ENCODE measurements around the gene ZDHHC14.

Gene ZDHHC14

DNA sequence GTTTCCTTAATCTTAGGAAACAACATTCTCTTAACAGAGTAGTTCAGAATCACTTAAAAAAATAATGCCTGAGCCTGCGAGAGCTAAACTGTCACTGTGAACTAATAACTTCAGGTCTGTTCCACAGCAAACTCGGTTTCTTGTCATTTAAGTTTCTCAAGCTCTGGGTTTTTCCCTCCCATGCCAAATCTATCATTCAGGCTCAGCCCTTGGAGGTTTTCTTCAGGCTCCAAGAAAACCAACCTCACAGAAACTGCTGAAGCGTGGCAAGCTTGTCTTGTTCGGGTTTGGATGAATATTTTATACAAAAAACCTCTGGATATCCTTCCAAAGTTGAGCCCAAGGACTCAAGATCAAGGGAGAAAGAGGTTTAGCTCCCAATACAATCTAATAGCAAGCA, 342.4 kb downstream of the ZDHHC14 start:
- Histone ChIP-seq H3K79me2 (ENCODE audit: insufficient read depth, low read length) (no peaks in the 10 kb centered on the region), H4K20me1 (ENCODE audit: low read depth, low read length) (no peaks in the 10 kb centered on the region), H3K9me3 (ENCODE audit: insufficient read depth, low read length) (no peaks in the 10 kb centered on the region), H3F3A (ENCODE audit: insufficient read depth) (no peaks in the 10 kb centered on the region), H3K4me3 (ENCODE audit: insufficient read depth, low read length, poor library complexity, severe bottlenecking) (no peak overlapping the region), H3K27me3 (ENCODE audit: low read length) (no peaks in the 10 kb centered on the region), H3K36me3 (ENCODE audit: low read length) (no peaks in the 10 kb centered on the region), H3K4me2 (ENCODE audit: low read depth, low read length, poor library complexity, severe bottlenecking) (no peak overlapping the region), H3K27ac (ENCODE audit: low read depth, low read length) (no peak overlapping the region), H2AFZ (ENCODE audit: low read depth, low read length, severe bottlenecking) (no peak overlapping the region), H3K9me2 (replicated peaks; ENCODE audit: insufficient read depth, low read length) (no peaks in the 10 kb centered on the region), H3K9ac (ENCODE audit: low read length) (no peak overlapping the region)
- no peak for TF ChIP-seq EZH2phosphoT487 (conservative IDR thresholded peaks at IDR 0.05; ENCODE audit: low read length)
- TF ChIP-seq, protein P1, sequence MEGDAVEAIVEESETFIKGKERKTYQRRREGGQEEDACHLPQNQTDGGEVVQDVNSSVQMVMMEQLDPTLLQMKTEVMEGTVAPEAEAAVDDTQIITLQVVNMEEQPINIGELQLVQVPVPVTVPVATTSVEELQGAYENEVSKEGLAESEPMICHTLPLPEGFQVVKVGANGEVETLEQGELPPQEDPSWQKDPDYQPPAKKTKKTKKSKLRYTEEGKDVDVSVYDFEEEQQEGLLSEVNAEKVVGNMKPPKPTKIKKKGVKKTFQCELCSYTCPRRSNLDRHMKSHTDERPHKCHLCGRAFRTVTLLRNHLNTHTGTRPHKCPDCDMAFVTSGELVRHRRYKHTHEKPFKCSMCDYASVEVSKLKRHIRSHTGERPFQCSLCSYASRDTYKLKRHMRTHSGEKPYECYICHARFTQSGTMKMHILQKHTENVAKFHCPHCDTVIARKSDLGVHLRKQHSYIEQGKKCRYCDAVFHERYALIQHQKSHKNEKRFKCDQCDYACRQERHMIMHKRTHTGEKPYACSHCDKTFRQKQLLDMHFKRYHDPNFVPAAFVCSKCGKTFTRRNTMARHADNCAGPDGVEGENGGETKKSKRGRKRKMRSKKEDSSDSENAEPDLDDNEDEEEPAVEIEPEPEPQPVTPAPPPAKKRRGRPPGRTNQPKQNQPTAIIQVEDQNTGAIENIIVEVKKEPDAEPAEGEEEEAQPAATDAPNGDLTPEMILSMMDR (IDR thresholded peaks at IDR 0.05; ENCODE audit: insufficient read depth, low read length, poor library complexity, severe bottlenecking): no peak

DNA sequence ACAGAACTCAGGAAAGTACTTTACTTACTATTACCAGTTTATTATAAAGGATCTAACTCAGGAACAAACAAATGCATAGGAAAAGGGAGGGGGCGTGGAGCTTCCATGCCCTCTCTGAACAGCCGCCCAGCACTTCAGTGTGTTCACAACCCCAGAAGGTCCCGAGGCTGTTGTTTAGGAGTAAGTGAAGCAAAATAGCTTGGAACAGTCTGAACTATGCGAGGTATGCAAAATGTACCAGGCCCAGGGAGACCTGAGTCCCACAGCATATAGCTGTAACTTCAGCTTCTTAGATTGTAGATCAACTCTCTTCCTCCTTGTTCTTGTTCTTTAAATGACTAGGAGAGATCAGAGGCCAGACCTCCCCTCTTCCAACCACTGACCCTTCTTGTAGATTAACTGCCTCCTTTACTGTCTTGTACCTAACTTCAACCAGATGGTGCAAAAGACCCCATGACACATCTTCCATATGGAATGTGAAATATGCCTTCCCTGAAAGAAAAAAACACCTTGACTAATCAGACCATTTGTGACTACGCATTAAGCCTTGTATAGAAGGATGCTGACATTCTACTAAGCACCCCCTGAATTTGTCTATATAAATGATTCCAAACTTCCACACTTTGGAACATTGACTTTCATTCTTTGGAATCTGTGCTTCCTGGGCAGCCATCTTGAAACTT, 343.3 kb downstream of the ZDHHC14 start:
- Histone ChIP-seq H2AFZ (ENCODE audit: low read depth, low read length, severe bottlenecking) (no peak overlapping the region), H3K9me3 (ENCODE audit: insufficient read depth, low read length) (no peaks in the 10 kb centered on the region), H3K9me2 (replicated peaks; ENCODE audit: insufficient read depth, low read length) (no peaks in the 10 kb centered on the region), H3K4me2 (ENCODE audit: low read depth, low read length, poor library complexity, severe bottlenecking) (no peak overlapping the region), H3K27ac (ENCODE audit: low read depth, low read length) (no peak overlapping the region), H3F3A (ENCODE audit: insufficient read depth) (no peaks in the 10 kb centered on the region), H3K4me3 (ENCODE audit: insufficient read depth, low read length, poor library complexity, severe bottlenecking) (no peak overlapping the region), H3K79me2 (ENCODE audit: insufficient read depth, low read length) (no peaks in the 10 kb centered on the region), H3K36me3 (ENCODE audit: low read length) (no peaks in the 10 kb centered on the region), H4K20me1 (ENCODE audit: low read depth, low read length) (no peaks in the 10 kb centered on the region), H3K27me3 (ENCODE audit: low read length) (no peaks in the 10 kb centered on the region), H3K9ac (ENCODE audit: low read length) (no peak overlapping the region)
- no peak for TF ChIP-seq EZH2phosphoT487 (conservative IDR thresholded peaks at IDR 0.05; ENCODE audit: low read length)
- TF ChIP-seq, protein P1 (IDR thresholded peaks at IDR 0.05; ENCODE audit: insufficient read depth, low read length, poor library complexity, severe bottlenecking): no peak

GRCh38 chr6:157724960-157725741, 344.2 kb downstream of the ZDHHC14 start:
- no peak overlapping the region for H3K4me2 ChIP-seq (ENCODE audit: low read depth, low read length, poor library complexity, severe bottlenecking)
- H4K20me1 ChIP-seq (ENCODE audit: low read depth, low read length): no peaks in the 10 kb centered on the region
- H3K9me2 ChIP-seq (replicated peaks; ENCODE audit: insufficient read depth, low read length): no peaks in the 10 kb centered on the region
- no peak overlapping the region for H3K4me3 ChIP-seq (ENCODE audit: insufficient read depth, low read length, poor library complexity, severe bottlenecking)
- no peaks in the 10 kb centered on the region for H3K36me3 ChIP-seq (ENCODE audit: low read length)
- no peak overlapping the region for H3K9ac ChIP-seq (ENCODE audit: low read length)
- no peak for TF ChIP-seq EZH2phosphoT487 (conservative IDR thresholded peaks at IDR 0.05; ENCODE audit: low read length)
- TF ChIP-seq, protein P1 (IDR thresholded peaks at IDR 0.05; ENCODE audit: insufficient read depth, low read length, poor library complexity, severe bottlenecking): no peak
- H3K27me3 ChIP-seq (ENCODE audit: low read length): no peaks in the 10 kb centered on the region
- H3K27ac ChIP-seq (ENCODE audit: low read depth, low read length): no peak overlapping the region
- H3F3A ChIP-seq (ENCODE audit: insufficient read depth): no peaks in the 10 kb centered on the region
- no peaks in the 10 kb centered on the region for H3K9me3 ChIP-seq (ENCODE audit: insufficient read depth, low read length)
- H2AFZ ChIP-seq (ENCODE audit: low read depth, low read length, severe bottlenecking): no peak overlapping the region
- H3K79me2 ChIP-seq (ENCODE audit: insufficient read depth, low read length): no peaks in the 10 kb centered on the region
